Measurements from ENCODE around the gene ITPR2.

ITPR2 gene

DNA sequence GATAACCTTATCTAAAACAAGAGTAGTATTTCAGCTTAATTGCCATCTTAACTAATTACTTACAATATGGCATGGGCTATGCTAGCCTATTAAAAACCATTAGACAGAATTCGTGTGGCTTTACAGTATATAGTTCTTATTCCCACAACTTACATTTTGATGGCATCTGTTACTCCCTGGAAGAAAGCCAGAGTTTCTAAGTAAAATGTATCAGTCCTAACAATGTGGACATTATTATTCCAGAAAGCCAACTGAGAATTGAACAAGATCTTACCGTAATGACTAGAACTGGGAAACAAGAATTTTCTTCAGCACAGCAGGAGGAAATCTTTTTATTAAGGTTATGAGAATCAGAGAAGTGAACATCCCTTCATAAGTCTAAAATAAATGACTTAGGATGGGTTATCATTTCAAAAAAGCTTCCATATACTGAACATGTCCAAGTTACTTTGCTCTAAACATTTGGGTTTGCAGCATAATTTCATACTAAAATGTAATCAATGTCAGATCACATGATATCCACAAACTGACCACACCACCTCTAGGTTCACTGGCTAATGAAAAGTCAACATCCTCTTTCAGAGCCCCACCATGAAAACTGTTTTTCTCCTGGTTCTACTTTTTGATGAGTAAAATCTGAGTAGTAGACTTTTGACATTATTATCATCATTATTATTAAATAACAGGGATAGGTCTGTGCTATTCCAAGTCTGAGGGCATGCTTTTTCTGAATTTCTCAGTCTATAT, 457.9 kb downstream of the ITPR2 start:
- no peak for DNase-seq (ENCODE audit: extremely low read depth in 1 of 2, low read depth in 1 of 2)

- DNase-seq (ENCODE audit: extremely low read depth in 1 of 2, low read depth in 1 of 2), result no peak
These were observed 459.1 kb downstream of the ITPR2 start for GRCh38 chr12:26373606-26374495.

- DNase-seq (ENCODE audit: extremely low read depth in 1 of 2, low read depth in 1 of 2), result no peak
These were observed 460.1 kb downstream of the ITPR2 start for GRCh38 chr12:26372866-26373265.

- no peak for DNase-seq (ENCODE audit: extremely low read depth in 1 of 2, low read depth in 1 of 2)
These were observed 462.9 kb downstream of the ITPR2 start for GRCh38 chr12:26370098-26370497.

DNA sequence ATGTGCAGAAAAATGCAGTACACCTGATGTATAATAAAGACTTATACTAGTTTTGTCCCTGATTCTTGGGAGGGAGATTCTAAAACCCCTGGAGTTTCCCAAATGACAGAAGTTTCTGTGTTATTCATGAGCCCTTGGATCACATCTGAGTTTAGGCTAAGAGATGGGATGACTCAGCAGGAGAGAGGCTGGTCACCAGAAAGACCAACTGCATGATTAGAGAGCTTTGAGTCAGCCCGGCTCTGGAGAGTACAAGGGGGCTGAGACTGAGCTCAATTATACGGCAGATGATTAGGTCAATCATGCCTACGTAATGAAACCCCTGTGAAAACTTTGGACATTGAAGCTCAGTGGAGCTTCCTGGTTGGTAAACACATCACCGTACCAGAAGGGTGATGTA, 463.4 kb downstream of the ITPR2 start:
- DNase-seq (ENCODE audit: extremely low read depth in 1 of 2, low read depth in 1 of 2), result no peak

GRCh38 chr12:26367991-26368730, 464.8 kb downstream of the ITPR2 start:
- DNase-seq (ENCODE audit: extremely low read depth in 1 of 2, low read depth in 1 of 2), result no peak

DNA sequence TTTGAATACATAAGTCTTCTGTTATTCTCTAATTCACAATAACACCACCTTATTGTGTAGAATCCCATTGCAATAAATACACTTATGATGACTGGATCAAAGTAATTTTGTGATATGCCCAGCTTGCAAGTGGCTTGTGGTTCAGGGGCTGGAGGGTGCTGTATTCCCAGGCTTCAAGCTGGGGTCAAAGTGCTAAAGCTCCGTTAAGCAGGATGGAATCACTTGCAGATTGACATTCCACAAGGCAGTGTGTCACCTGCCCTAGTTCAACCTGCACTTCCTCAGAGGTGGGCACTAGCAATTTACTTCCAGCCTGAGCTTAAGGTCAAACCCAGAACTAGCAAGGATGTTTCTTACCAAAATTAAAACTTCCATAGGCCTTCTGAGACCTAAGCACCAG, 471.0 kb downstream of the ITPR2 start:
- no peak for DNase-seq (ENCODE audit: extremely low read depth in 1 of 2, low read depth in 1 of 2)

DNA sequence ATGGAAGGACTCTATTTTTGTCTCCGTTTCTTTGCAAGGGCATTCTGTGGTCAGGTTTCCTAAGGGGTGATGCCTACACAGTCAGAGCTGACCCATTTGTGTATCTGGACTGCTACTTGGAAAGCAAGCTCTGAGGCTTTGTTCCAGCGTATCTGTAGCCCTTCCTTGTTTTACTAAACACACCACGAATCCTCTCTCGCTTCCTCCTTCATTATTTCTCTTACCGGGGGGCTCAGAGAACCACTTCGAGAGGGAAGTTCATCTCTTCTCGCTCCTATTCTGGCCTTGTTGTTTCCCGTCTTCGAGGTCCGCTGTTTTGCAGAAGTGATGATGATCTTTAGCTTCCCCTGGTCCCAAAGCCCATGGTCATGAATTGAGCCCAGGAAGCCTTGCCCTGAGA, 472.9 kb downstream of the ITPR2 start:
- DNase-seq (ENCODE audit: extremely low read depth in 1 of 2, low read depth in 1 of 2), result no peak

DNA sequence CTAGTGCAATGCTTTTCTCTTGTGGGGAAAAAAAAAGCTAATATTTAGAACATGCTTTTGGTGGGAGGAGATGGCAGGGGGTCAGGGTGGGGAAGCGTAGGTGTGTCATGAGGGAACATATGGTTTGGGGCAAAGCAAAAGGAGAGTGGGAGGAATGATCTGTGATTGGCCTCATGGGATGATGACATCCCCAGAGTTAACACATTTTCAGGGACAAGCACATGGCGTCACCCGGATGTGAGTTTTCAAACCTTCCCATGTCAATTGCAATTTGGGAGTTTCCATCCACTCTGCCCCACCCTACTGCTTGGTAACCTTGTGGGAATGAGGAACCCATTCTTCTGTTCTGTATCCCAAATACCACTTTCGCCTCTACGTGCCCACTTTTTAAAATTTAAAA, 473.4 kb downstream of the ITPR2 start:
- no peak for DNase-seq (ENCODE audit: extremely low read depth in 1 of 2, low read depth in 1 of 2)

- no peak for DNase-seq (ENCODE audit: extremely low read depth in 1 of 2, low read depth in 1 of 2)
These were observed 474.3 kb downstream of the ITPR2 start for GRCh38 chr12:26358651-26359050.

DNA sequence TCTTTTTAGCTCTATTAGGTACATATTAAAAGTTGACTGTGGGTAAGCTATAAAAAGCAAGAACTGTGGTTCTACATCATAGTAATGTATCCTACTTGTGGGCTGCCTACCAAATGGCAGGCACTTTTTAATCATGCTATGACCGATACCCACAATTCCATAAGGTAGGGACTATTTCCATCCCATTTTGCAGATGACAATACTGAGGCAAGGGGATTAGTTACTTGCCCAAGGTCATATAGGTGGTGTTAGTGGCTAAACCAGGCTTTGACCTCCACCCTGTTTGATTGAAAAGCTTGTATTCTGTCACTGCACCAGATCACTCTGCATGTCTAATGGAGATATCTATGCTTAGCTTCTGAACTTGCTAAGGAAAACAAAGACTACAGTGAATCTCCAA, 485.7 kb downstream of the ITPR2 start:
- no peak for DNase-seq (ENCODE audit: extremely low read depth in 1 of 2, low read depth in 1 of 2)

GRCh38 chr12:26346736-26347135, 486.3 kb downstream of the ITPR2 start:
- DNase-seq (ENCODE audit: extremely low read depth in 1 of 2, low read depth in 1 of 2), result no peak

DNA sequence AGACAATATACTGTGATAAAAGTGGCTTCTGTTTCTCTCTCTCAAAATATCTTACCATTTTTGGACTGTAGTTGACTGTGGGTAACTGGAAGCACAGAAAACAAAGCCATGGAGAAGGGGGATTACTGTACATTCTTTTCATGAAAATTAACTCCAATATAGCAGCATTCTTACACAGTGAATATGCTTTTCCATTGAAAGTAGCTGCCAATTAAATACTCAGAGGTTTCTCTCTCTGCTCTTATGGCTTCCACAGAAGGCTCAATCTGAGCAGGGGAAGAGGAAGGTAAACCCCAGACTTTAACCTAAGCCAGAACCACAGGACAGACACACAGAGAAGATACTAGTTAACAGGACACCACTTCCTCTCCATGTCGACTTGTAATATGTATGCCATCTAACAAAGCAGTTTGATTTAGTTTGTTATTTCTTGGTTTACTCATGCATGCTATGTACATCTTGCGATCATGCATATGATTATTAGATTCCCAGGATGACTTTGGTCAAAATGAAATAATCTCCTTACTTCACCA, 487.5 kb downstream of the ITPR2 start:
- no peak for DNase-seq (ENCODE audit: extremely low read depth in 1 of 2, low read depth in 1 of 2)

DNA sequence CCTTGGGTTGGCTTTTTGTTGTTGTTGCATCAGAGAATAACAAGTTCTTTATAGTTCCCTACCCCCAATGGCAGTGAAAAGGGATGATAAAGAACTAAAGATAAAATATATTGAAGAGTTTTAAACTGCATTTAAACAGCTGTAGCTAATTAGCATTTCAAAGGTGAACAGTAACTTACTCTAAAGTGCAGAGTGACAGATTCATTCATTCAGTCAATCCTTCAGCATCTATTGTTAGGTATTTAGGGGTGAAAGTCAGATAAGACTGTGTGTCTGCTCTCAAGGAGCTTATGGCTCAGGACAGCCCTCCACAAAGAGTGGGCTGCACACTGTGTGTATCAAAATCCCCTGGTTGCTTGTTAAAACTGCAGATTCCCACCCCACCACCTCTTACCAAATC, 491.5 kb downstream of the ITPR2 start:
- DNase-seq (ENCODE audit: extremely low read depth in 1 of 2, low read depth in 1 of 2), result no peak

DNA sequence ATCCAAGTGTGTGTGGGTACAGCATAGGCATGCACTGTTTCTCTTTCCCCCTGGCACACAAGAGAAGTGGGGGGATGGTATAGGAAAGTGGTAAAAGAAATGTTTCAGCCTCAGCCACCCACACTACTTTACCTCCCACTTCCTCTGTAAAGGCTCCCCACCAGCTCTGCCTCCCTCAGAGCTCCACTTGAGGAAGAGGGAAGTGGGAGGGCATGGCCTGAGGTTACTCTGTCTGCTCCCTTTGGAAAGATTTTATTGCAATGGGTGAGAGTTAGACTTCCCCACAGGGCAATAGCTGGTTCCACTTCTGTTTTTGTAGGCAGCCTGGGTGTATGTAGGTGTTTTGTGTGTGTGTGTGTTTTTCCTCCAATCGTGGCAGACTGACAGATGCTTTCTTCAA, 492.3 kb downstream of the ITPR2 start:
- DNase-seq (ENCODE audit: extremely low read depth in 1 of 2, low read depth in 1 of 2), result no peak

DNA sequence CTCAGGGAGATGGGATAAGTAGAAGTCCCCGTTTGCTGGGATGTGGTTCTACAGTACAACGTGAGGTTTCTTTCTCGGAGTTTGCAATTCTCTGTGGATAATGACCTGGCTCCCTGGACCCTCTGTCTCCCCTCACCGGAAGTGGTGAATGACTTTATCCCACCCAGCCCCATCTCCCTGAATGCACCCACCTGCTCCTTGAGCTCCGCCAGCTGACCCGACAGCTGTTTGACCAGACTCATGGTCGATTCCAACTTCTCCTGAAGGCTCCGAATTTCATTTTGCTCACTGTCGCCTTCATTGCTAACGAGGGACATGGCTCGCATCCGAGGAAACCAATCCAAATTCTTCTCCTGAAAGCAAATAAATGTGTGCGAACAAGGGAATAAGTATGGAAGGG, 493.0 kb downstream of the ITPR2 start:
- no peak for DNase-seq (ENCODE audit: extremely low read depth in 1 of 2, low read depth in 1 of 2)

- DNase-seq (ENCODE audit: extremely low read depth in 1 of 2, low read depth in 1 of 2), result no peak
These were observed 494.1 kb downstream of the ITPR2 start for GRCh38 chr12:26338586-26339572.

DNA sequence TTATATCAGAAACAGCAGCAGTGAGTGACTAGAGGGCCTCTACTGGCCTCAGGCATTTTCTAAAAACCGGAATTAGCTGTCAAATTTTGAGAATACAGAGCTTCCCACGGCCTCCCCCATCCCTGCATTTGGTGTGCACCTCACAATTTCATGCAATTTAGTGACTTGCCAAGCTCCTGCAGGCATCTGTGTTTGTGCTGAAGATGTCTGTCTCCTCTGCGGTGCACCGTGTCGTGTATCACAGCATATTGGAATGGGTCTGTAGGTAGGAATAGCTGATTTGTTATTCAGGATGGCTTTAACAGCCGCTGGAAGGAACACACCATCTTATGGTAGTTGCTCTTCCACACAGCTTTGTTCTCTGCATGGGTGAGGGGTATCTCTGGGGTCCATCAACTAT, 497.3 kb downstream of the ITPR2 start:
- no peak for DNase-seq (ENCODE audit: extremely low read depth in 1 of 2, low read depth in 1 of 2)

DNA sequence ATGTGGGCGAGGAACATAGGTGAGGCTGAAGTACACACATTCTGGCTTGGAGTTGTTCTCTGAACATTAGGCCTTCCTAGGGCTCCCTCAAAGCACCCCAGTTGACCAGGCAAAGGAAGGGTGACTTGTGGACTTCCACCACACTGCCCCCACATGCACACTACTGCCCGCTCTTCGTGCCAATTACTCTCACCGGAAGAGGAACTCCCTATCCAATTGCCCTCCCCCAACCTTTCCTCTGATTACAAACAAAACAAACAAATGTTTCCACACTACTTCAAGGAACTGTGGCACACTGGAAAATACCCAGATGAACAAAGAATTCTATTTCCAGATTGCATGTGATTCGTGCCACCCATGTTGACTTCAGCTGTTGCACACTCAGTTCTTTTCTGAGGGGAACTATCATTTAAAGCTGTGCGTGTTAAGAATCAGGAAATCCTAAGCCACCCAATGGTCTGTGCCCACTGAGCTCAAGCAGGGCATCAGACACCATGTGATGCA, 498.3 kb downstream of the ITPR2 start:
- DNase-seq (ENCODE audit: extremely low read depth in 1 of 2, low read depth in 1 of 2), result no peak

DNA sequence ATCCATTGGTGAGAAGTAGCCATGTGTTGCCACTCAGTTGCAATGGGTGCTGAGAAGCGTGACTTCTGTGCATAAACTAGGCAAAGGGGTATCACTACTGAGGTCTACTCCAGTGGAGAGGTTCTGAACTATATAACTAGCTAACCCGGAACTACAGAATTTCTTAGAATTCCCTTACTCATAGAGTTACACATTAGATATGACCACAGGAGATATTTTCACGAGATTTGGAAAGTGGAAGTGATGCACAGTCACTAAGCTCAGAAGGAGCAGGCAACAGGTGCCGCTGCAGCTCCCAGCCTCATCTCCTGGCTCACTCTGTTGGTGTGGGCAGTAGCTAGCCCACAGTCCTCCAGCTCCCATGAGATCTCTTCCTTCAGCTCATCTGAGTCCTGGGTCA, 501.0 kb downstream of the ITPR2 start:
- DNase-seq (ENCODE audit: extremely low read depth in 1 of 2, low read depth in 1 of 2), result no peak

All from stimulated activated CD8-positive, alpha-beta memory T cell treated with anti-CD3 and anti-CD28 coated beads, Interleukin-7, amount 100 ng/mL, for 48 hours (primary cell).